Activated T-helper 1 cell treated with anti-CD3 and anti-CD28 coated beads, Interleukin-12 subunit alpha, Interleukin-12 subunit beta, Interleukin-2, Interleukin-4 antibody, amounts not matched to agents 30 ng/mL and 10 ng/mL and 1 ng/mL, durations not matched to agents 14 hours and 24 hours and 36 hours (primary cell): ENCODE measurements around the gene ZNF142. TPM values are rescaled to one million over a fixed set of nuclear protein-coding genes. Genes with fewer than 3 reads are reported as not detected.

Experiments
- DNase-seq: peaks from one replicate; pipeline ENCODE4 v3.0.0; 2021; ENCODE audit warnings: low spot score
- H3K27ac Mint-ChIP-seq: one replicate; pipeline ENCODE4 v1.8.0; 2021; ENCODE audit warnings: mild to moderate bottlenecking, mixed read lengths
- H3K27me3 Mint-ChIP-seq: one replicate; pipeline ENCODE4 v1.8.0; 2022; ENCODE audit warnings: mild to moderate bottlenecking, moderate library complexity, mixed read lengths; ENCODE audit not compliant: insufficient read depth
- H3K36me3 Mint-ChIP-seq: one replicate; pipeline ENCODE4 v1.8.0; 2021; ENCODE audit warnings: low read depth, mixed read lengths
- H3K4me1 Mint-ChIP-seq: one replicate; pipeline ENCODE4 v1.8.0; 2021; ENCODE audit warnings: low read depth, mixed read lengths
- H3K4me3 Mint-ChIP-seq: one replicate; pipeline ENCODE4 v1.8.0; 2021; ENCODE audit warnings: mild to moderate bottlenecking, moderate library complexity, mixed read lengths
- H3K9me3 Mint-ChIP-seq: one replicate; pipeline ENCODE4 v1.8.0; 2021; ENCODE audit warnings: mixed read lengths
- intact Hi-C: fragments of 100-400 bp; cut with micrococcal nuclease; formaldehyde crosslinking; loops from one replicate; pipeline ENCODE4 v1.15.1; 2024
- total RNA-seq: library from RNA; stranded (reverse); gene quantifications from 2 replicates; pipeline ENCODE4 v1.2.3, GENCODE V29; 2022

The ZNF142 gene
- total RNA-seq, 1 donor from 2014 or later, result 64.4 TPM

- Mint-ChIP-seq H3K9me3 (no peaks in the 10 kb centered on the region), H3K4me3 (no peak overlapping the region), H3K4me1 (peaks cover 6% of the 10 kb centered on the region), H3K36me3 (peaks cover 50% of the 10 kb centered on the region), H3K27me3 (no peaks in the 10 kb centered on the region), H3K27ac (no peak overlapping the region)
- intact Hi-C loops, result no loop called here
- no peak for DNase-seq
Observed at GRCh38 chr2:218644721-218645120, 14.7 kb downstream of the ZNF142 start.

DNA sequence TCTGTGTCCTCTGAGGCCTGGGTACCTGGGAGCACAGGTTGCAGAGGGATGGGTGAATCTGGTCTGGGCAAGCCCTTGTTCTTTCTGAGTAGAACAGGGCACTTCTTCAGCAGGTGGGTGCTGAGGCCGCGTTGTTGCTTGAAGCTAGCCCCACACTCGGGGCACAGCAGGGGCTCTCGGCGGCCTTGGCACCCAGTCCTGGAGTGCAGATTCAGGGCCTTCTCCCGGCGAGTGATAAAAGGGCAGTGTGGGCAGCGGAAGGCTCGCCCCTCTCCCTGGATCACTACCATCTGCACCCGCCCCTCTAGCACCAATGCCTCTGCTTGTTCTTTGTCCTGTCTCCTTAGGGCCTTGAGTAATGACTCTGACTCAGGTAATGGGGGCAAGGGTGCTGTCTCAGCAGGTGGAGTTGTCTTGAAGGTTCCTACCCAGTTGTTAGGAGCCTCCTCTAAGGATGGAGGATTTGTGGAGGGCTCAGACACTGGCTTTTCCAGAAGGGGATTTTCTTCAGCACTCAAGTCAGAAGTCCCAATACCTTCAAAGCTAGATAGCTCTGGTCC lies 15.6 kb downstream of the ZNF142 start:
- Mint-ChIP-seq H3K9me3 (no peaks in the 10 kb centered on the region), H3K27ac (no peak overlapping the region), H3K4me1 (peaks cover 6% of the 10 kb centered on the region), H3K4me3 (no peak overlapping the region), H3K36me3 (peaks cover 48% of the 10 kb centered on the region), H3K27me3 (no peaks in the 10 kb centered on the region)
- intact Hi-C loops, result no loop called here
- no peak for DNase-seq

- no peaks in the 10 kb centered on the region for H3K4me1 Mint-ChIP-seq
- H3K4me3 Mint-ChIP-seq, result no peak overlapping the region
- DNase-seq, result no peak
- peaks cover 45% of the 10 kb centered on the region for H3K36me3 Mint-ChIP-seq
- no peaks in the 10 kb centered on the region for H3K9me3 Mint-ChIP-seq
- intact Hi-C loops, result no loop called here
- no peaks in the 10 kb centered on the region for H3K27me3 Mint-ChIP-seq
- no peak overlapping the region for H3K27ac Mint-ChIP-seq
Observed at GRCh38 chr2:218642786-218643185, 16.6 kb downstream of the ZNF142 start.

GRCh38 chr2:218642121-218642656 lies 17.2 kb downstream of the ZNF142 start:
- no peaks in the 10 kb centered on the region for H3K9me3 Mint-ChIP-seq
- peaks cover 44% of the 10 kb centered on the region for H3K36me3 Mint-ChIP-seq
- no peaks in the 10 kb centered on the region for H3K4me1 Mint-ChIP-seq
- no peak overlapping the region for H3K27ac Mint-ChIP-seq
- intact Hi-C loops, result no loop called here
- no peak for DNase-seq
- H3K4me3 Mint-ChIP-seq, result no peak overlapping the region
- H3K27me3 Mint-ChIP-seq, result no peaks in the 10 kb centered on the region

- Mint-ChIP-seq H3K4me1 (no peaks in the 10 kb centered on the region), H3K36me3 (peaks cover 45% of the 10 kb centered on the region), H3K9me3 (no peaks in the 10 kb centered on the region), H3K27me3 (no peaks in the 10 kb centered on the region), H3K27ac (no peak overlapping the region), H3K4me3 (no peak overlapping the region)
- no peak for DNase-seq
- intact Hi-C loops, result no loop called here
Observed at GRCh38 chr2:218638372-218638771, 21.1 kb downstream of the ZNF142 start.

DNA sequence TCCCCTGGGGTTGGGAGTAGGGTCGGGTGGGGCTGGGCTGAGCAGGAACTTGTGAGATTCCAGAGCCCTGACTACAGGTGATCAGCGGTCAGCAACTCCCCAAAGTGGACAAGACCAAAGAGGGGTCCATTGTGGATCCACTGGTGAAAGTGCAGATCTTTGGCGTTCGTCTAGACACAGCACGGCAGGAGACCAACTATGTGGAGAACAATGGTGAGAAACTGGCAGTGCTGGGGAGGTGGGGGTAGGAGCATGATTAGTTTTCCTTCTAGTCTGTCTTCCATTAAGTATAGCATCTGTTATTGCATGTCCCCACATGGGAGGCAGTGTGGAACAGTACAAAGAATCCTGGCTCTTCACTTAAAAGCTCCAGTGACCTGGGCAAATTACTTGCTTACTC lies 23.7 kb downstream of the ZNF142 start:
- Mint-ChIP-seq H3K4me1 (no peaks in the 10 kb centered on the region), H3K9me3 (no peaks in the 10 kb centered on the region), H3K27ac (no peak overlapping the region), H3K36me3 (peaks cover 37% of the 10 kb centered on the region), H3K27me3 (no peaks in the 10 kb centered on the region), H3K4me3 (no peak overlapping the region)
- intact Hi-C loops, result no loop called here
- DNase-seq, result no peak

- Mint-ChIP-seq H3K27me3 (no peaks in the 10 kb centered on the region), H3K27ac (no peak overlapping the region), H3K4me3 (no peak overlapping the region), H3K4me1 (no peaks in the 10 kb centered on the region), H3K9me3 (no peaks in the 10 kb centered on the region), H3K36me3 (peaks cover 17% of the 10 kb centered on the region)
- intact Hi-C loops, result no loop called here
- no peak for DNase-seq
Observed at GRCh38 chr2:218631837-218632236, 27.6 kb downstream of the ZNF142 start.

GRCh38 chr2:218627939-218628338 lies 31.5 kb downstream of the ZNF142 start:
- no peak for DNase-seq
- Mint-ChIP-seq H3K27me3 (peaks cover 1% of the 10 kb centered on the region), H3K27ac (no peak overlapping the region), H3K36me3 (no peaks in the 10 kb centered on the region), H3K4me1 (no peaks in the 10 kb centered on the region), H3K4me3 (no peak overlapping the region), H3K9me3 (no peaks in the 10 kb centered on the region)
- intact Hi-C loops, result no loop called here

DNA sequence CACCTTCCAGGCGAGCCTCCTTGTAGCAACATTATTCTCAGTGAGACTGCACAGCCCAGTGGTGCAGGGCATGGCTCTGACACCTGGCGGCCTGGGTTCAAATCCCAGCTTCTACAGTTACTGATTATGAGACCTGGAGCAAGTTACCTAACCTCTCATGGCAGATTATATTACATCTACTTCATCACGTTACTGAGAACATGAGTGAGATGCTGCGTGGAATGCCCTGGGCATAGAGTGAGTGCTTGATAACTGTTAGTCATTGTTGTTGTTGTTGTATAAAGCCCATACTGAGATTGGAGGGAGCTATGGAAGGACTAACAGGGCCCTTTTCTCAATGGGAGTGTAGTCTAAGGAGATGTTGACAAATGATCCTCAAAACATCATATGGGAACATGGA lies 33.1 kb downstream of the ZNF142 start:
- no peak overlapping the region for H3K4me3 Mint-ChIP-seq
- H3K27me3 Mint-ChIP-seq, result peaks cover 1% of the 10 kb centered on the region

DNA sequence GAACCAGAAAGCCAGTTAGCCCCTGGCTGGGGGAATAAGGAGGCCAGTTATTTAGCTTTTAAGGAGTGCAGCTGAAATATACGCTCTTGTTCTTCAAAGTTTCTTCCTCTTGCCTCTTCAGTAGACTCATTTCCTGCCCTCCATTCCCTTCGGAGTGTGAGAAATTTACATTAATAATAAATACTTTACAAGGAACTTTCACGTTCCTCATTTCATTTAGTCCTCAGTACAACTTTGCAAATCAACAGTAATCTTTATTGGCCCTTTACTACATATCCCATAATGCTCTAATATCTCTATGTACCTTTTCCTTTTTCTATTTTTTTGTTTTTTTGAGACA lies 36.1 kb downstream of the ZNF142 start:
- no peaks in the 10 kb centered on the region for H3K36me3 Mint-ChIP-seq
- intact Hi-C loops, result no loop called here
- no peak overlapping the region for H3K27ac Mint-ChIP-seq
- H3K4me3 Mint-ChIP-seq, result no peak overlapping the region
- no peaks in the 10 kb centered on the region for H3K4me1 Mint-ChIP-seq
- no peak for DNase-seq
- peaks cover 1% of the 10 kb centered on the region for H3K27me3 Mint-ChIP-seq
- H3K9me3 Mint-ChIP-seq, result no peaks in the 10 kb centered on the region

More for the DNA sequence above, 33.1 kb downstream of the ZNF142 start:
- Mint-ChIP-seq H3K9me3 (no peaks in the 10 kb centered on the region), H3K36me3 (no peaks in the 10 kb centered on the region), H3K4me1 (no peaks in the 10 kb centered on the region), H3K27ac (no peak overlapping the region)
- intact Hi-C loops, result no loop called here
- DNase-seq, result no peak

DNA sequence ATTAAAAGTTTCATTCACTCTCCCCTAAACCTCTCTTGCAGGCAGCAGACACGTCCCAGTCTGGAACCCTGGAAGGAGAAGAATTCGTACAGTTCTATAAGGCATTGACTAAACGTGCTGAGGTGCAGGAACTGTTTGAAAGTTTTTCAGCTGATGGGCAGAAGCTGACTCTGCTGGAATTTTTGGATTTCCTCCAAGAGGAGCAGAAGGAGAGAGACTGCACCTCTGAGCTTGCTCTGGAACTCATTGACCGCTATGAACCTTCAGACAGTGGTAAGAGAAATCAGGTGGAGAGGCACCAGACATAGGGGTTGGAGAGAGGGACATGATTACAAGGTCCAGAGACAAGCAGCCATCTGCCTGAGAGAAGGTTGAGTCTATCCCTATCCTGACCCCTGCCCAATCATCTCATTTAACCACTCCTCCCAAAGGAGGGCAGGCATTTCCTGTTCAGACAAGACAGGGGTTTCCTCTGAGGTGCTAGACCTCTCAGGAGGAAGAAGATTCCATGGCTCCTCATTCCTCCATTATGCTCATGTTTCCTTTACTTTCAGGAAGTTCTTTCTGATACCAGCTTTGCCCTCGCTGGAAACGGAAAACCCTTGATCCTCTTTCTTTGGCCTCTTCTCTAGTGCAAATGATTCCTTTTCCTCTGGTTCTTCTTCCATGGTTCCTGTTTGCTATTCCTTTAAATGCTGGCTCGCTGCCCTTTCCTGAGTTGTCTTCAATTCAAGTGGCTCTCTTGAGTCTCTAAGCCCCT lies 36.6 kb downstream of the ZNF142 start:
- Mint-ChIP-seq H3K4me1 (no peaks in the 10 kb centered on the region), H3K27ac (no peak overlapping the region), H3K36me3 (no peaks in the 10 kb centered on the region), H3K27me3 (peaks cover 1% of the 10 kb centered on the region), H3K9me3 (no peaks in the 10 kb centered on the region), H3K4me3 (no peak overlapping the region)
- DNase-seq, result no peak
- intact Hi-C loops, result no loop called here

- Mint-ChIP-seq H3K27me3 (no peaks in the 10 kb centered on the region), H3K4me1 (no peaks in the 10 kb centered on the region), H3K27ac (no peak overlapping the region)
Observed at GRCh38 chr2:218621007-218621406, 38.4 kb downstream of the ZNF142 start.

DNA sequence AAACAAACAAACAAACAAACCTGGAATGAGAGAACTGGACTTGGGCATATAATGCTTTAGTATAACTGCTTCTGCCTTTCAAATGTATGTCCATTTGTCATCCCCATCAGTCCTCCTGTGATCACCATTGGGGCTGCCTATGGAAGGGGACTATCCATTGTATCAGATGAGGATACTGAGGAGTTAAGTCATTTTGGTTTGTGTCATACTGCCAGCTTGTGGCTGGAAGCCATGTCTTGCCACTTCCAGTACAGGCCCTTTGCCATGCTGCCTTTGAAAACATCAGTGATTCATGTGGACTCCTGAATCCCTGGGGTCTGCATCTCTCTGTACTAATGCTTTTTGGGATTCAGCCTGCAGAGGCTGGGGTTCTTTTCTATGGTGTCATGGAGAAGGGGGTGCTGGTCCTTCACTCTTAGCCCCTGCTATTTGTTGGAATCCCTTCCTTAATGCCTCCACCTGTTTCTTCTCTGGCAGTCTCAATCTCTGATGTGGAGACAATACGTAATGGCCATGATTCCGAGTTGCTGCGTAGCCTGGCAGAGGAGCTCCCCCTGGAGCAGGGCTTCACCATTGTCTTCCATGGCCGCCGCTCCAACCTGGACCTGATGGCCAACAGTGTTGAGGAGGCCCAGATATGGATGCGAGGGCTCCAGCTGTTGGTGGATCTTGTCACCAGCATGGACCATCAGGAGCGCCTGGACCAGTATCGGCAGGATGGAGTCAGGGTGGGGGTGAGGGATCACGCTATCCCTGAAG lies 41.1 kb downstream of the ZNF142 start:
- H3K36me3 Mint-ChIP-seq, result no peaks in the 10 kb centered on the region
- no peaks in the 10 kb centered on the region for H3K4me1 Mint-ChIP-seq
- H3K27me3 Mint-ChIP-seq, result no peaks in the 10 kb centered on the region
- DNase-seq, result no peak
- H3K4me3 Mint-ChIP-seq, result no peak overlapping the region
- H3K27ac Mint-ChIP-seq, result no peak overlapping the region
- intact Hi-C loops, result no loop called here
- no peaks in the 10 kb centered on the region for H3K9me3 Mint-ChIP-seq

More at GRCh38 chr2:218621007-218621406, 38.4 kb downstream of the ZNF142 start:
- no peak overlapping the region for H3K4me3 Mint-ChIP-seq
- no peak for DNase-seq
- no peaks in the 10 kb centered on the region for H3K9me3 Mint-ChIP-seq
- H3K36me3 Mint-ChIP-seq, result no peaks in the 10 kb centered on the region
- intact Hi-C loops, result no loop called here
